ENCODE measurements around the gene TSPAN13.

DNA sequence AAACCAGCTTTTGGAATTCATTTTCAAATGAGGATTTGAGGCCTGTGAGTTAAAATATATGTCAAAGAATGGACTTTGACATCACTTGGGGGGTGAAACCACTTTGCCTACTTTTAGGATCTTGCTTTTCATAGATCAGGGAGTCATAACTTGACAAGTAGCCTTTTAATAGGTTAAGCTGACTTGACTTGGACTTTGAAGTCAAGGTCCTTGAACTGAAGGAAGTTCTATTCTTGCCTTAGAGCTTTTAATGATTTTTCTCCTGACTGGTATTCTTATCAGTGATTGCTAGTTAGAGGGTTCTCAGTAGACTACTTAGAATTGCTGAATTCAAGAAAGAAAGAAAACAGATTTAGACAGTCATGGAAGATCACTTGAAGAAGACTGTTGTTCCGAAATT, 33.6 kb downstream of the TSPAN13 start:
- no peak for TF ChIP-seq ZNF274 (IDR thresholded peaks at IDR 0.05; ENCODE audit: low read depth, low read length)
- no peak for TF ChIP-seq YY1 (IDR thresholded peaks at IDR 0.05; ENCODE audit: insufficient read depth, insufficient read length)
